Smooth muscle cell of the brain vasculature (primary cell): ENCODE results near the gene UBASH3A.

Source experiments
- DNase-seq: peaks from one replicate; pipeline ENCODE4 v3.0.0-alpha.2; 2012; ENCODE audit warnings: low read depth, low spot score

UBASH3A gene

GRCh38 chr21:42451941-42452340 lies 48.2 kb downstream of the UBASH3A start:
- DNase-seq, result no peak

DNA sequence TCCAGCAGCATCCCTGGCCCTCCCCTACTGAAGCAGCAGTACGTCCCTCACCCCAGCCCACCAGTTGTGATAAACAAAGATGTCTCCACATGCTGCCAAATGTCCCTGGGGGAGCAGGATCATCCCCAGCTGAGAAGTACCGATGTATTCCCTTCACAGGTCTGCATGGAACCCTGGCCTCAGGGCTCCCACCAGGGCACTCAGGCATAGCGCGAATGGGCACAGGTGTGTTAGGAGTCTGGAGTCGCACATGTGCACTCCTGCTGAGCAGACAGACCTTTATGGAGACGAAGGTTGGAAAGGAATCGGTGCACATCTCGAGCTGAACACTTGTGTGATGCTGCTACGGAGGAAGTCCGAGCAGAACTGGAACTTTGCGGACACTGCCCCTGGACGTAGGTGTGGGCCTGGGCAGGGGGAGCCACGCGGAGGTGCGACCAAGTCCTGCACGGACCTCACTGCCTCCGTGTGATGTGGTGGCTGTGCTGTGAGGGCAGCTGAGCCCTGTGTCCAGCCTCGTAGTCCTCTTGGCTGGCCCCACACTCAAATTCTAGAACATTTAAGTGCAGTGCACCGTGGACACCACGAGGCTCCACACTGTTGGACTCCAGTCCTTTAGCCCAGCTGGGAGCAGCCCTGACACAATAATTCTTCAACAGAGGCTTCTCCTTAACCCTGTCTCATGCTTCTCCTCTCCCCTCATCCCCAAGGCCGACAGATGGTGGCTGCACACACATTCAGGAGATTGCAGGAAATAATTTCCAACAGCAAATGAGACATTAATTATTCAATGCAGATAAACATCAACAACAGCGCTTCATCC lies 48.9 kb downstream of the UBASH3A start:
- DNase-seq, result no peak

GRCh38 chr21:42453224-42453985 lies 49.7 kb downstream of the UBASH3A start:
- no peak for DNase-seq

DNA sequence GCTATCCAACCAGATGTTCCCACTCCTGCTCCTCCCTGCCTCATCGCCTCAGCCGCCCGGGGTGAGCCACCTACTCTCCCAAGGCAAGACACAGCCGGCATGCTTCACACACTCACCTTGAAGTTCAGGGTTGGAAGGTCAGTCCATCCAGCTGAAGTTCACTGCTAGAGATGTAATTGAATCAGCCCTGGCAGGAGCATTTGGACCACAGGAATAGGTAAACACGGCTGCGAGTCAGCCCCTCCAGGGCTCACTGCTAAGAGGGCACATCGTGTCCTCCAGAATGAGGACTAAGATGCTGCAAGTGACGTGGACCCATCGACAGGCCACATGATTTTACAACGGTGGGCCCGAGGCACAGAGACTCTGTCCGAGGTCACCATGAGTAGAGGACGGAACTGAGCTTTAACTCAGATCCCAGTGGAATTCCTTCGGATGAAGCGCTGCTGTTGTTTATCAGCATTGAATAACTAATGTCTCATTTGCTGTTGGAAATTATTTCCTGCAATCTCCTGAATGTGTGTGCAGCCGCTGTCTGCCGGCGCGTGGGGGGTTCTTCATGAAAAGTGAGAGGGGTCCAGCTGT lies 50.4 kb downstream of the UBASH3A start:
- DNase-seq, result no peak

GRCh38 chr21:42454786-42455185 lies 51.1 kb downstream of the UBASH3A start:
- no peak for DNase-seq

DNA sequence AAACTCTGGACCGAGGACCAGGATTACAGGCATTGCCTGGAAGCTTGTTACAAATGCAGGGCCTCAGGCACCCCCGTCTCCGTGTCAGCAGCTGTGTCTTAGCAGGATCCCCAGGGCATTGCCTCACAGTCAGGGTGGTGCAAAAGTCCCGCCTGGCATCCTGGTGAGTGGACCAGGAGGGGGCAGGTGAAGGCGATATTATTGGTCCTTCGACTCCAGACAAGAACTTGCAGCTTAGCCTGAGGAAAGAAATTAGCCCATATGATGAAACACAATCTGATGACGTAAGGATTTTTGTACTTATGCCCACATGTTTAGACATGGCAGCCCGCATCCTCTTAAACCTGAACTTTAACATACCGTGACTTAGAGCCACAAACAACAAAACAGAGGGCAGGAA lies 51.5 kb downstream of the UBASH3A start:
- DNase-seq, result no peak

DNA sequence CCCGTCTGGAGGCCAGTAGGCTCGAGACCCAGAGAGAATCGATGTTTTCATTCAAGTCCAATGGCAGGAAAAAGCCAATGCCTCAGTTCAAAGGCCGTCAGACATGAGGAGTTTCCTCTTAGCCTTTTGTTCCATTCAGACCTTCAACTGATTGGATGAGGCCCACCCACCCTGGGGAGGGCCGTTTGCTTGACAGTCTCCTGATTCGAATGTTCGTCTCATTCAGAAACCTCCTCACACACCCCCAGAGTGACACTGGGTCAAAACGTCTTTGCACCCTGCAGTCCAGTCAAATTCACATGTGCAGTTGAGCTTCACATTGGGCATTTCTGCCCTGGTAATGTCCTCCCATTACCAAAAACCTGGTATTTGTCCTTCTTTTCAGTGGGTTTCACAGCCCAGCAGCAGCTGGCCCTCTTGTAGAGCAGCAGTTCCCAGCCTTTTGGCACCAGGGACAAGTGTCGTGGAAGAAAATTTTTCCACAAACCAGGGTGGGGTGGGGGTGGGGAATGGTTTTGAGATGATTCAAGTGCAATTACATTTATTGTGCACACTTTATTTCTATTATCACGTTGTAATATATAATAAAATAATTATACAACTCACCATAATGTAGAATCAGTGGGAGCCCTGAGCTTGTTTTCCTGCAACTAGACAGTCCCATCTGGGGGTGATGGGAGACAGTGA lies 52.2 kb downstream of the UBASH3A start:
- no peak for DNase-seq

DNA sequence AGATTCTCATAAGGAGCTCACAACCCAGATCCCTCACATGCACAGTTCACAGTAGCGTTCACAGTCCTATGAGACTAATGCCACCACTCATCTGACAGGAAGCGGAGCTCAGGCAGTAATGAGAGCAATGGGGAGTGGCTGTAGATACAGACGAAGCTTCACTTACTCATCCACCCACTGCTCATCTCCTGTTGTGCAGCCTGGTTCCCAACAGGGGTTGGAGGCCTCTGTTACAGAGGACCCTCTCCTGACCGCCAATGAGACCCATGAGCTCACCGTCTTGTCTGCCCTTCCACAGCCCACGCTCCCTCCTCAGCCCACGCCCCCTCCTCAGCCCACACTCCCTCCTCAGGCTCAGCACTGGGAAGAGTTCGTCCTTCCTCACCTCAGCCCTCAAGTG lies 52.8 kb downstream of the UBASH3A start:
- DNase-seq, result no peak

DNA sequence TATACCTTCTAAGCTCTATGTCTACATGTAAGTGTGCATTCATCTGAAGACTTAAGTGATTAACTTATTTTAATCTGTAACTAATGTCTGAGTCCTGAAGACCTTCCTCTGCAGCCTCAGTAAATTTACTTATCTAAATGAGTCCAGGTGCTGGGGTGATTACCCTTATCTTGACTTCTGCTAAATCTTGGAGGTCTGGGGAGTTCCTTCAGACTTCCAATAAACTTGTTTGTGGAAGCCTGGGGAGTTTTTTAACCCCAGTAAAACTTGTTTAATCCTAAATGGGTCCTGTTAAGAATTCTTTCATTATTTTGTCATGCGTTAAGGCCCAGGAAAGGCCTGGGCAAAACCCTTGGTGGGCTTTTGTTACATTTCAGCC lies 55.4 kb downstream of the UBASH3A start:
- no peak for DNase-seq

- no peak for DNase-seq
Measured at GRCh38 chr21:42459546-42460215, 56.0 kb downstream of the UBASH3A start.

DNA sequence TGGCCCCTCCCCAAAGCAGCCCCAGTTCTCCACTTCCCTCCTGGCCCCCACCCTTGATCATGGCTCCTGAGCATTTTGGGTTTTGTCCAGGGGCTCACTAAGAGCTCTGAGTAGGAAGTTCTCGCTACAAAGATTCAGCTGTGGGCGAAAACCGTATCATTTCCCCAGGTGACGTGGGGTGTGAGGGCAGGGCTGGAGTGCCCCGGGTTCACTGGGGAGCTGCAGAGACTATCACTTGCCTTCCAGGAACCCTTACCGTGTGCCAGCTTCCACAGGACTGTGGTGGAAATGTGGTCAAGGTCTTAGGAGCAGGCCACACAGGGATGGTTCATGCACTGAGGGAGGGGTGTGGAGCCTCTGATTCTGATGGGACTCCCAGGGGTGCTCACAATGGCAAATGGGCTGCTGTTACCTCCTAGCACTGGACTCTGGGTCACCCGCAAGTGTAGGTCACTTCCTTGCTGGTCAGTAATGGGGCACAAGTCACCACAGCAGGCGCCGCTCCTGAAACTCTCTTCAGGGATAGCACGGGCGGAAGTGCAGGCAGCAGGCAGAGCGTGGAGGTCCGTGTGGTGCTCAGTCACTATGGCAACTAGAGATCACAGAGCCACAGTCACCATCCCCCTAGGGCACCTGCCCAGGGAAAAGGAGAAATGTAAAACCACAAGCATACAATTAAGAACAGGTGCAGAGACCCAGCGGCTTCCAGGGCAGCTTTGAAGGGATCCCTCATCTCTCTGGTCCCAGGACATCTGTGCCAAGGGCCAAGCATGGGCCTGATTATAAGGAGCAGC lies 56.9 kb downstream of the UBASH3A start:
- DNase-seq, result no peak

DNA sequence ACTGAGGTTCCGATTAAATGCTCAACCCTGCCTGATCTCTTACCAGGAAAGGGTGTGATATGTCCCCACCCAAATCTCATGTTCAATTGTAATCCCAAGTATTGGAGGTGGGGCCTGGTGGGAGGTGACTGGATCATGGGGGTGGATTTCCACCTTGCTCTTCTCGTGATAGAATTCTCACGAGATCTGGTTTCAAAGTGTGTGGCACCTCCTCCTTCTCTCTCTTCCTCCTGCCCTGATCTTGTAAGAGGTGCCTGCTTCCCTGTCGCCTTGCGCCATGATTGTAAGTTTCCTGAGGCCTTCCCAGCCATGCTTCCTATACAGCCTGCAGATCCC lies 57.5 kb downstream of the UBASH3A start:
- DNase-seq, result no peak

- DNase-seq, result no peak
Measured at GRCh38 chr21:42461881-42462877, 58.5 kb downstream of the UBASH3A start.

DNA sequence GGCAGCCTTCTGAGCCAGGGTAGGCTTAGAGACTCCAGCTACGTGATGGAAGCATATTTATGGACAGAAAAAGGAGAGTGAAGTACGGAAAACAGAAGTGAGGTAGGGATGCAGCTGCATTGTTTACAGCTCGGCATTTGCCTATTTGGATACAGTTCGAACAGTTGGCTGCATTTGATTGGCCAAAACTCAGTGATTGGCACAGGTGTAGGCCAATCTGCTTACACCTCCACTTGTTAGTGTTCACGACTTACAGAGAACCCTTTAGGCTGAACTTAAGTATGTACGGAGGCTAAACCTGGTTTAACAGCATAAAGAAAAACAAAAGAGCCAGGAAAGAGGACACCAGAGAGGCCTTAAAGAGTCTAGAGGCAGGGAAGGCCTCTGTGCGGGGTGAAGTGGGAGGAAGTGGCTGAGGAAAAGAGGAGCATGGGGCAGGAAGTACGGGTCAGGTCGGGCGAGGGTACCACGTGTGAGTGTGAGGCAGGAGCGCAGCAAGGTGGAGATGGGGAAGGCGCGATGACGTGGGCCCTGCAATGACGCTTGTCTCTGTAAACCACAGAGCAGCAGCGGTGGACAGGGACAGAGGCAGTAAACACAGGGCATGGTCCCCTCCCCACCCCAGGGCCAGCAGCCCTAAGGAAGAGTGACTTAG lies 60.3 kb downstream of the UBASH3A start:
- DNase-seq, result no peak

GRCh38 chr21:42465008-42465802 lies 61.5 kb downstream of the UBASH3A start:
- peak; percentile 57 for DNase-seq

DNA sequence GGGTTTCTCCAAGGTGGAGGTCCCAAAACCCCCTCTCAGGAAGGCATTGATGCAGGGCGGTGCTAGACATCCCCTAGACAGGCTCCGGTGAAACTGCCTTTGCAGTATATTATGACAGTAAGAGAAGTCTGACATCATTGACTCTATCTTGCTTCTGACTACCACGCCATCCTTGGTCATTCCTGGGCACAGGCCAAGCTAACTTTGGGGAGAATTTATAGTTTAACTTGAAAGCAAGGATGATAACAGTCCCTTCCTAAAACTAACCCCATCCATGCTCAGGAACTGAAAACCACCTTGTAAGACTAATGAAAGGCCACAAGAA lies 62.1 kb downstream of the UBASH3A start:
- DNase-seq, result no peak

- DNase-seq, result no peak
Measured at GRCh38 chr21:42466700-42467099, 63.0 kb downstream of the UBASH3A start.
